Retinal pigment epithelial cell (primary cell): ENCODE data around the gene LRP2.

ENCODE experiments used
- DNase-seq: peaks from one replicate; pipeline ENCODE4 v3.0.0-alpha.2; 2010; ENCODE audit warnings: low read depth
- H3K4me3 ChIP-seq: 2 replicates; pipeline ENCODE4 v1.5.1; 2011; ENCODE audit warnings: mild to moderate bottlenecking, low read length, control low read depth, moderate library complexity
- CTCF ChIP-seq: conservative IDR thresholded peaks from 2 replicates; pipeline ENCODE4 v1.5.1; 2011; ENCODE audit warnings: low read depth, low read length, control low read depth, inconsistent platforms

The LRP2 gene

GRCh38 chr2:169193618-169194017, 168.7 kb downstream of the LRP2 start:
- TF ChIP-seq CTCF = no peak
- DNase-seq = no peak
- no peak overlapping the region for H3K4me3 ChIP-seq

GRCh38 chr2:169190197-169190775, 172.0 kb downstream of the LRP2 start:
- no peak for TF ChIP-seq CTCF
- DNase-seq = no peak
- H3K4me3 ChIP-seq = no peak overlapping the region

- TF ChIP-seq CTCF = no peak
- H3K4me3 ChIP-seq = no peak overlapping the region
- no peak for DNase-seq
These were observed 173.2 kb downstream of the LRP2 start for GRCh38 chr2:169189132-169189531.

- DNase-seq = no peak
- no peak overlapping the region for H3K4me3 ChIP-seq
- TF ChIP-seq CTCF = no peak
These were observed 176.6 kb downstream of the LRP2 start for GRCh38 chr2:169185711-169186110.

GRCh38 chr2:169184074-169184473, 178.3 kb downstream of the LRP2 start:
- no peak for DNase-seq
- no peak overlapping the region for H3K4me3 ChIP-seq
- no peak for TF ChIP-seq CTCF

GRCh38 chr2:169182573-169182972, 179.8 kb downstream of the LRP2 start:
- no peak for TF ChIP-seq CTCF
- DNase-seq = no peak
- no peak overlapping the region for H3K4me3 ChIP-seq

- H3K4me3 ChIP-seq = no peak overlapping the region
- no peak for TF ChIP-seq CTCF
- no peak for DNase-seq
These were observed 183.4 kb downstream of the LRP2 start for GRCh38 chr2:169178804-169179390.
